ENCODE measurements around the gene PTPRT.

DNA sequence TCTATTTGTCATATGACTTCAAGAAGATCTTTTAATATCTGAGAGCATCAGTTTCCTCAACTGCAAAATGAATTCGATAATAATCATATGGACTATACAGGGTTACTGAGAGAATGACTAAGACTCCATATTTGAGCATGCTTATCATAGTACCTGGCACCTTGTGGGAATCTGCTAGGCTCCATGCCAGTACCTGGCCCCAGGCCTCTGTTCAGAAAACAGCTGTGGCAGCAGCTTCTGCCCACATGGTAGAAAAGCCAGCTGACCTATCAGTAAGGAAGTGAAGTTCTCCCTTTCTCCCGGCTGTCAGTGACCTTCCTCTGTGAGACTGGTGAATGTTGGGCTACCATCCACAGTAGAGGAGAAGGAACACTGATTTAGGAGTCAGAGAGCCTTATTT lies 996.6 kb downstream of the PTPRT start:
- no peak for TF ChIP-seq POLR2A (IDR thresholded peaks at IDR 0.05)
- TF ChIP-seq, protein P1, sequence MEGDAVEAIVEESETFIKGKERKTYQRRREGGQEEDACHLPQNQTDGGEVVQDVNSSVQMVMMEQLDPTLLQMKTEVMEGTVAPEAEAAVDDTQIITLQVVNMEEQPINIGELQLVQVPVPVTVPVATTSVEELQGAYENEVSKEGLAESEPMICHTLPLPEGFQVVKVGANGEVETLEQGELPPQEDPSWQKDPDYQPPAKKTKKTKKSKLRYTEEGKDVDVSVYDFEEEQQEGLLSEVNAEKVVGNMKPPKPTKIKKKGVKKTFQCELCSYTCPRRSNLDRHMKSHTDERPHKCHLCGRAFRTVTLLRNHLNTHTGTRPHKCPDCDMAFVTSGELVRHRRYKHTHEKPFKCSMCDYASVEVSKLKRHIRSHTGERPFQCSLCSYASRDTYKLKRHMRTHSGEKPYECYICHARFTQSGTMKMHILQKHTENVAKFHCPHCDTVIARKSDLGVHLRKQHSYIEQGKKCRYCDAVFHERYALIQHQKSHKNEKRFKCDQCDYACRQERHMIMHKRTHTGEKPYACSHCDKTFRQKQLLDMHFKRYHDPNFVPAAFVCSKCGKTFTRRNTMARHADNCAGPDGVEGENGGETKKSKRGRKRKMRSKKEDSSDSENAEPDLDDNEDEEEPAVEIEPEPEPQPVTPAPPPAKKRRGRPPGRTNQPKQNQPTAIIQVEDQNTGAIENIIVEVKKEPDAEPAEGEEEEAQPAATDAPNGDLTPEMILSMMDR (IDR thresholded peaks at IDR 0.05): no peak

Measured in uterus (tissue), 2 donors.